Right kidney (tissue), 1 donor: ENCODE data around the gene SRP72.
"Not testable (repeated sequence)": the region's sequence is repeated elsewhere in the genome, so short reads cannot be mapped to it uniquely, and the experiment has no call there.

Experiments used
- DNase-seq: peaks from one replicate; pipeline ENCODE4 v3.0.0-alpha.2; 2016

The SRP72 gene

GRCh38 chr4:56464581-56464980 lies 2.8 kb upstream of the SRP72 start:
- no peak for DNase-seq

- no peak for DNase-seq
These were observed 1.7 kb upstream of the SRP72 start for GRCh38 chr4:56465599-56466295.

- not testable (repeated sequence) for DNase-seq
These were observed 1.1 kb upstream of the SRP72 start for GRCh38 chr4:56466296-56466761.

- DNase-seq, result no peak
These were observed 520 bp upstream of the SRP72 start for GRCh38 chr4:56466910-56467283.

- no peak for DNase-seq
These were observed 643 bp downstream of the SRP72 start for GRCh38 chr4:56468097-56468422.

- DNase-seq, result no peak
These were observed 2.2 kb downstream of the SRP72 start for GRCh38 chr4:56469489-56470210.

- DNase-seq, result no peak
These were observed 8.5 kb downstream of the SRP72 start for GRCh38 chr4:56475917-56476316.

- no peak for DNase-seq
These were observed 9.8 kb downstream of the SRP72 start for GRCh38 chr4:56477192-56477702.

- no peak for DNase-seq
These were observed 13.3 kb downstream of the SRP72 start for GRCh38 chr4:56480691-56481090.

- DNase-seq, result no peak
These were observed 28.8 kb downstream of the SRP72 start for GRCh38 chr4:56496241-56496640.

- DNase-seq, result peak; percentile 82
These were observed 38.1 kb downstream of the SRP72 start, which contains the start of gene ARL9 for GRCh38 chr4:56505269-56506130. Gene ARL9, plus strand, starts transcription at chr4:56505791. Its CDS starts 72 bp downstream, at chr4:56505863.

- no peak for DNase-seq
These were observed 43.7 kb downstream of the SRP72 start for GRCh38 chr4:56511098-56511497.

- no peak for DNase-seq
These were observed 44.7 kb downstream of the SRP72 start for GRCh38 chr4:56512166-56512565.

- DNase-seq, result no peak
These were observed 46.1 kb downstream of the SRP72 start for GRCh38 chr4:56513517-56513916.

- DNase-seq, result peak; percentile 74
These were observed 63.1 kb downstream of the SRP72 start for GRCh38 chr4:56530269-56531148.

GRCh38 chr4:56531149-56531770 lies 63.8 kb downstream of the SRP72 start:
- no peak for DNase-seq

GRCh38 chr4:56531823-56532222 lies 64.4 kb downstream of the SRP72 start:
- no peak for DNase-seq

- DNase-seq, result no peak
These were observed 64.8 kb downstream of the SRP72 start for GRCh38 chr4:56532239-56532638.

- DNase-seq, result no peak
These were observed 68.5 kb downstream of the SRP72 start for GRCh38 chr4:56535915-56536314.

- DNase-seq, result no peak
These were observed 69.7 kb downstream of the SRP72 start for GRCh38 chr4:56537147-56537546.

- no peak for DNase-seq
These were observed 73.4 kb downstream of the SRP72 start for GRCh38 chr4:56540826-56541225.
